CD4-positive, alpha-beta T cell treated with Interleukin-4 for 1 hour (primary cell): Measurements from ENCODE around the gene PMEPA1.

Source experiments
- DNase-seq, 2 donors: peaks; one replicate each; pipeline ENCODE4 v3.0.0-alpha.2; 2020 to 2022

PMEPA1 gene

GRCh38 chr20:57660181-57660921 lies 49.5 kb downstream of the PMEPA1 start:
- peak in 1 of 2 donors; percentile 2 for DNase-seq

- DNase-seq: peak in 1 of 2 donors; percentile 9
Observed at GRCh38 chr20:57659517-57660180, 50.2 kb downstream of the PMEPA1 start.

- DNase-seq: peak in 1 of 2 donors; percentile 4
Observed at GRCh38 chr20:57658833-57659516, 50.8 kb downstream of the PMEPA1 start.

GRCh38 chr20:57658447-57658832 lies 51.4 kb downstream of the PMEPA1 start:
- DNase-seq: peak in 1 of 2 donors; percentile 8

- peak; percentile 40 to 49 for DNase-seq
Observed at GRCh38 chr20:57657535-57658446, 52.0 kb downstream of the PMEPA1 start.

- no peak for DNase-seq
Observed at GRCh38 chr20:57656821-57657534, 52.8 kb downstream of the PMEPA1 start.

GRCh38 chr20:57656252-57656820 lies 53.5 kb downstream of the PMEPA1 start:
- no peak for DNase-seq

GRCh38 chr20:57655809-57656155 lies 54.0 kb downstream of the PMEPA1 start:
- no peak for DNase-seq

- DNase-seq: no peak
Observed at GRCh38 chr20:57654998-57655808, 54.6 kb downstream of the PMEPA1 start.

- peak; percentile 63 to 69 for DNase-seq
Observed at GRCh38 chr20:57654363-57654997, 55.3 kb downstream of the PMEPA1 start.

GRCh38 chr20:57653910-57654309 lies 55.9 kb downstream of the PMEPA1 start:
- no peak for DNase-seq

GRCh38 chr20:57653546-57653900 lies 56.3 kb downstream of the PMEPA1 start:
- DNase-seq: no peak

GRCh38 chr20:57652606-57653545 lies 56.9 kb downstream of the PMEPA1 start:
- no peak for DNase-seq

GRCh38 chr20:57651881-57652605 lies 57.8 kb downstream of the PMEPA1 start:
- no peak for DNase-seq

- no peak for DNase-seq
Observed at GRCh38 chr20:57650756-57651483, 58.9 kb downstream of the PMEPA1 start.

- no peak for DNase-seq
Observed at GRCh38 chr20:57650266-57650665, 59.5 kb downstream of the PMEPA1 start.

GRCh38 chr20:57649617-57650015 lies 60.2 kb downstream of the PMEPA1 start:
- DNase-seq: no peak
